ENCODE measurements around the gene NR5A2.

NR5A2 gene

GRCh38 chr1:200040481-200041138 lies 13.1 kb downstream of the NR5A2 start:
- no peak for TF ChIP-seq Cebpa-rat (IDR thresholded peaks at IDR 0.05)
- H3K4me3 ChIP-seq = no peak overlapping the region
- peaks cover 51% of the 10 kb centered on the region for H4K20me1 ChIP-seq
- H3K4me2 ChIP-seq = no peak overlapping the region
- H3K36me3 ChIP-seq = no peaks in the 10 kb centered on the region
- H3K27me3 ChIP-seq = peaks cover 97% of the 10 kb centered on the region
- H3K9ac ChIP-seq = no peak overlapping the region
- peaks cover 29% of the 10 kb centered on the region for H3K9me3 ChIP-seq
- no peak overlapping the region for H3K27ac ChIP-seq
- peaks cover 6% of the 10 kb centered on the region for H3K4me1 ChIP-seq

- peaks cover 6% of the 10 kb centered on the region for H3K4me1 ChIP-seq
- no peak overlapping the region for H3K27ac ChIP-seq
- H3K9ac ChIP-seq = no peak overlapping the region
- H3K4me3 ChIP-seq = no peak overlapping the region
- no peak for TF ChIP-seq Cebpa-rat (IDR thresholded peaks at IDR 0.05)
- peaks cover 20% of the 10 kb centered on the region for H3K9me3 ChIP-seq
- no peak overlapping the region for H3K4me2 ChIP-seq
- peaks cover 51% of the 10 kb centered on the region for H4K20me1 ChIP-seq
- no peaks in the 10 kb centered on the region for H3K36me3 ChIP-seq
- H3K27me3 ChIP-seq = peaks cover 87% of the 10 kb centered on the region
Observed at GRCh38 chr1:200041337-200042118, 14.0 kb downstream of the NR5A2 start.

GRCh38 chr1:200042119-200042551 lies 14.6 kb downstream of the NR5A2 start:
- no peak overlapping the region for H3K27ac ChIP-seq
- TF ChIP-seq Cebpa-rat (IDR thresholded peaks at IDR 0.05) = no peak
- H4K20me1 ChIP-seq = peaks cover 51% of the 10 kb centered on the region
- H3K9me3 ChIP-seq = peaks cover 14% of the 10 kb centered on the region
- peaks cover 6% of the 10 kb centered on the region for H3K4me1 ChIP-seq
- H3K4me3 ChIP-seq = no peak overlapping the region
- H3K4me2 ChIP-seq = no peak overlapping the region
- no peaks in the 10 kb centered on the region for H3K36me3 ChIP-seq
- no peak overlapping the region for H3K9ac ChIP-seq
- peaks cover 81% of the 10 kb centered on the region for H3K27me3 ChIP-seq

- no peak overlapping the region for H3K4me2 ChIP-seq
Observed at GRCh38 chr1:200042552-200043335, 15.2 kb downstream of the NR5A2 start.

GRCh38 chr1:200043336-200043668 lies 15.8 kb downstream of the NR5A2 start:
- Histone ChIP-seq H3K9me3 (peaks cover 14% of the 10 kb centered on the region), H3K36me3 (no peaks in the 10 kb centered on the region), H3K4me1 (peaks cover 6% of the 10 kb centered on the region), H3K4me3 (no peak overlapping the region), H3K27me3 (peaks cover 70% of the 10 kb centered on the region), H3K4me2 (no peak overlapping the region), H3K9ac (no peak overlapping the region), H4K20me1 (peaks cover 51% of the 10 kb centered on the region), H3K27ac (no peak overlapping the region)
- TF ChIP-seq Cebpa-rat (IDR thresholded peaks at IDR 0.05) = no peak

More at GRCh38 chr1:200042552-200043335, 15.2 kb downstream of the NR5A2 start:
- no peak for TF ChIP-seq Cebpa-rat (IDR thresholded peaks at IDR 0.05)
- peaks cover 75% of the 10 kb centered on the region for H3K27me3 ChIP-seq
- peaks cover 51% of the 10 kb centered on the region for H4K20me1 ChIP-seq
- peaks cover 6% of the 10 kb centered on the region for H3K4me1 ChIP-seq
- H3K9me3 ChIP-seq = peaks cover 14% of the 10 kb centered on the region
- no peak overlapping the region for H3K27ac ChIP-seq
- H3K4me3 ChIP-seq = no peak overlapping the region
- no peaks in the 10 kb centered on the region for H3K36me3 ChIP-seq
- H3K9ac ChIP-seq = no peak overlapping the region

GRCh38 chr1:200046115-200046514 lies 18.6 kb downstream of the NR5A2 start:
- H3K27ac ChIP-seq = no peak overlapping the region
- H3K4me2 ChIP-seq = no peak overlapping the region
- peaks cover 29% of the 10 kb centered on the region; the same call in 1 of the 2 replicates for H4K20me1 ChIP-seq
- TF ChIP-seq Cebpa-rat (IDR thresholded peaks at IDR 0.05) = no peak
- peaks cover 42% of the 10 kb centered on the region for H3K27me3 ChIP-seq
- H3K4me1 ChIP-seq = no peaks in the 10 kb centered on the region
- H3K9ac ChIP-seq = no peak overlapping the region
- H3K36me3 ChIP-seq = no peaks in the 10 kb centered on the region
- H3K9me3 ChIP-seq = peaks cover 6% of the 10 kb centered on the region; the same call in 1 of the 2 replicates
- no peak overlapping the region for H3K4me3 ChIP-seq

- Histone ChIP-seq H3K27me3 (peaks cover 20% of the 10 kb centered on the region), H3K4me3 (no peak overlapping the region), H3K27ac (no peak overlapping the region), H4K20me1 (peaks cover 8% of the 10 kb centered on the region; the same call in 1 of the 2 replicates), H3K9ac (no peak overlapping the region), H3K36me3 (no peaks in the 10 kb centered on the region), H3K9me3 (no peaks in the 10 kb centered on the region), H3K4me2 (no peak overlapping the region), H3K4me1 (no peaks in the 10 kb centered on the region)
- TF ChIP-seq Cebpa-rat (IDR thresholded peaks at IDR 0.05) = no peak
Observed at GRCh38 chr1:200048244-200048643, 20.7 kb downstream of the NR5A2 start.

GRCh38 chr1:200049810-200050209 lies 22.3 kb downstream of the NR5A2 start:
- Histone ChIP-seq H3K4me1 (no peaks in the 10 kb centered on the region), H4K20me1 (no peaks in the 10 kb centered on the region), H3K36me3 (no peaks in the 10 kb centered on the region), H3K9me3 (no peaks in the 10 kb centered on the region), H3K27me3 (peaks cover 7% of the 10 kb centered on the region; the same call in 1 of the 2 replicates), H3K4me2 (no peak overlapping the region), H3K27ac (no peak overlapping the region), H3K4me3 (no peak overlapping the region), H3K9ac (no peak overlapping the region)
- no peak for TF ChIP-seq Cebpa-rat (IDR thresholded peaks at IDR 0.05)

GRCh38 chr1:200051620-200052019 lies 24.1 kb downstream of the NR5A2 start:
- no peaks in the 10 kb centered on the region for H3K27me3 ChIP-seq

More at GRCh38 chr1:200051620-200052019, 24.1 kb downstream of the NR5A2 start:
- no peak for TF ChIP-seq Cebpa-rat (IDR thresholded peaks at IDR 0.05)
- H3K4me1 ChIP-seq = no peaks in the 10 kb centered on the region
- H3K9me3 ChIP-seq = no peaks in the 10 kb centered on the region
- H3K9ac ChIP-seq = no peak overlapping the region
- no peak overlapping the region for H3K27ac ChIP-seq
- no peak overlapping the region for H3K4me2 ChIP-seq
- no peaks in the 10 kb centered on the region for H4K20me1 ChIP-seq
- H3K4me3 ChIP-seq = no peak overlapping the region
- H3K36me3 ChIP-seq = no peaks in the 10 kb centered on the region

Measured in BLaER1 (cell line).